ENCODE results near the gene C14orf93.

The C14orf93 gene

GRCh38 chr14:22945642-22946041, 64.3 kb downstream of the C14orf93 start:
- no peaks in the 10 kb centered on the region for H3K9me3 ChIP-seq (ENCODE audit: control insufficient read depth, insufficient read depth, low read length)
- no peaks in the 10 kb centered on the region for H3K4me1 ChIP-seq (ENCODE audit: control insufficient read depth, low read length)
- no peaks in the 10 kb centered on the region for H3K9me2 ChIP-seq (replicated peaks; ENCODE audit: control insufficient read depth, low read length)
- no peaks in the 10 kb centered on the region for H4K20me1 ChIP-seq (ENCODE audit: control insufficient read depth, insufficient read depth, low read depth, low read length)
- no peaks in the 10 kb centered on the region; the same call in 1 of the 2 replicates for H3K79me2 ChIP-seq (ENCODE audit: control insufficient read depth, low read length)
- no peak overlapping the region for H3K4me3 ChIP-seq (ENCODE audit: low read length)
- H3K27ac ChIP-seq (ENCODE audit: low read depth, low read length): no peak overlapping the region
- H3K36me3 ChIP-seq (ENCODE audit: control insufficient read depth, low read length): peaks cover 57% of the 10 kb centered on the region
- no peak overlapping the region for H3K4me2 ChIP-seq (ENCODE audit: low read length)
- no peaks in the 10 kb centered on the region; the same call in 1 of the 2 replicates for H3F3A ChIP-seq (ENCODE audit: control insufficient read depth, insufficient read depth)
- no peaks in the 10 kb centered on the region for H3K27me3 ChIP-seq (ENCODE audit: control insufficient read depth, low read length)
- TF ChIP-seq EZH2phosphoT487 (IDR thresholded peaks at IDR 0.05; ENCODE audit: borderline replicate concordance, low read length) (no peak), CTCF (IDR thresholded peaks at IDR 0.05; ENCODE audit: low read depth, low read length, poor library complexity, severe bottlenecking) (no peak)

- no peaks in the 10 kb centered on the region for H3K9me2 ChIP-seq (replicated peaks; ENCODE audit: control insufficient read depth, low read length)
- H3K79me2 ChIP-seq (ENCODE audit: control insufficient read depth, low read length): no peaks in the 10 kb centered on the region
- no peak overlapping the region for H3K4me3 ChIP-seq (ENCODE audit: low read length)
- H3K27ac ChIP-seq (ENCODE audit: low read depth, low read length): no peak overlapping the region
- H4K20me1 ChIP-seq (ENCODE audit: control insufficient read depth, insufficient read depth, low read depth, low read length): no peaks in the 10 kb centered on the region
- H3K4me1 ChIP-seq (ENCODE audit: control insufficient read depth, low read length): no peaks in the 10 kb centered on the region
- peaks cover 28% of the 10 kb centered on the region for H3K36me3 ChIP-seq (ENCODE audit: control insufficient read depth, low read length)
- H3K9me3 ChIP-seq (ENCODE audit: control insufficient read depth, insufficient read depth, low read length): no peaks in the 10 kb centered on the region
- TF ChIP-seq EZH2phosphoT487 (IDR thresholded peaks at IDR 0.05; ENCODE audit: borderline replicate concordance, low read length) (no peak), CTCF (IDR thresholded peaks at IDR 0.05; ENCODE audit: low read depth, low read length, poor library complexity, severe bottlenecking) (no peak)
- no peak overlapping the region for H3K4me2 ChIP-seq (ENCODE audit: low read length)
- 0 out of 2 replicates have a peak, but pooled peaks cover 6% of the 10 kb centered on the region for H3F3A ChIP-seq (ENCODE audit: control insufficient read depth, insufficient read depth)
- no peaks in the 10 kb centered on the region for H3K27me3 ChIP-seq (ENCODE audit: control insufficient read depth, low read length)
These were observed 70.3 kb downstream of the C14orf93 start for GRCh38 chr14:22939684-22940083.
